K562 (cell line): Measurements from ENCODE around the gene METAP1D. TPM values are rescaled to one million over a fixed set of nuclear protein-coding genes. Genes with fewer than 3 reads are reported as not detected.

ENCODE experiments used
- ATAC-seq: fragments of 200-7000 bp; cut with Tn5 transposase; 3 replicates; pipeline ENCODE4 v1.9.1; 2020; ENCODE audit warnings: moderate library complexity
- BruUV-seq: library from RNA; stranded (reverse); fragments of 400-500 nt; replicated peaks from 2 replicates; lab custom pipeline; 2021; lab: Mats Ljungman, UMichigan
- CTCF ChIA-PET: fragments of 300-600 bp; formaldehyde crosslinking; extraction: SDS; loops from one replicate; lab custom pipeline; 2021; ENCODE audit warnings: low intra/inter-chr PET ratio; lab: Yijun Ruan, JAX
- POLR2A ChIA-PET: fragments of 300-600, 350-650 bp; sonication (Branson Sonifier 250); formaldehyde crosslinking; extraction: SDS; loops from one replicate; lab custom pipeline; 2021; ENCODE audit warnings: antibody characterized with exemption, inconsistent platforms; lab: Yijun Ruan, JAX
- DNase-seq, 4 experiments: peaks; one replicate each; pipeline versions ENCODE4 v3.0.0 to v3.0.0-alpha.2; 2011 to 2018; ENCODE audit warnings: low spot score in 3 of 4, mixed read lengths in 3 of 4; ENCODE audit errors: extremely low read depth in 1 of 4
- FAIRE-seq: peaks from 2 replicates; lab custom pipeline; 2011; peaks lifted over from hg19 to GRCh38; lab: Jason Lieb, UNC
- H2AFZ ChIP-seq: 2 replicates; pipeline ENCODE4 v1.6.0; 2011; ENCODE audit warnings: low read depth, low read length, control low read depth, inconsistent platforms
- H3K27ac ChIP-seq: fragments of 200-600 bp; 3 replicates; pipeline ENCODE4 v1.8.0; 2011; ENCODE audit warnings: low read depth, mild to moderate bottlenecking, control low read depth, inconsistent platforms, low read length, moderate library complexity, mixed read lengths; ENCODE audit errors: extremely low read depth
- H3K27me3 ChIP-seq, 2 experiments: fragments of 300-600 bp in 1 of 2; 2 replicates in 1 of 2; 3 replicates in 1 of 2; pipeline versions ENCODE4 v1.6.0 to v1.8.0; 2011; ENCODE audit warnings: inconsistent platforms in 2 of 2, low read length in 2 of 2, mild to moderate bottlenecking in 1 of 2, mixed read lengths in 1 of 2, moderate library complexity in 1 of 2; ENCODE audit not compliant: control insufficient read depth in 2 of 2, insufficient read depth in 2 of 2
- H3K36me3 ChIP-seq: fragments of 300-600 bp; 3 replicates; pipeline ENCODE4 v1.8.0; 2011; ENCODE audit warnings: mild to moderate bottlenecking, low read length, inconsistent platforms; ENCODE audit not compliant: control insufficient read depth, insufficient read depth
- H3K4me1 ChIP-seq, 2 experiments: fragments of 200-600 bp in 1 of 2; replicated peaks in 1 of 2; 2 replicates in 1 of 2; 3 replicates in 1 of 2; pipeline versions ENCODE4 v1.5.1 to v1.8.0; 2011; ENCODE audit warnings: inconsistent platforms in 2 of 2, low read length in 2 of 2, mild to moderate bottlenecking in 1 of 2, mixed read lengths in 1 of 2, moderate library complexity in 1 of 2; ENCODE audit not compliant: control insufficient read depth in 2 of 2, insufficient read depth in 2 of 2
- H3K4me2 ChIP-seq: 2 replicates; pipeline ENCODE4 v1.6.1; 2011; ENCODE audit warnings: low read length, control low read depth, inconsistent platforms, mixed read lengths; ENCODE audit not compliant: insufficient read depth
- H3K4me3 ChIP-seq: fragments of 200-600 bp; sonication (generic), shearing (Covaris generic); 2 replicates; pipeline ENCODE4 v1.5.1; 2016; ENCODE audit warnings: control low read depth, inconsistent platforms
- H3K79me2 ChIP-seq: fragments of 200-600 bp; 3 replicates; pipeline ENCODE4 v1.8.0; 2011; ENCODE audit warnings: low read length, inconsistent platforms; ENCODE audit not compliant: control insufficient read depth, insufficient read depth
- H3K9ac ChIP-seq, 2 experiments: 2 replicates each; pipeline versions ENCODE4 v1.6.0 to v1.6.1; 2011; ENCODE audit warnings: low read depth in 2 of 2, low read length in 2 of 2, control low read depth in 1 of 2, inconsistent platforms in 1 of 2, mild to moderate bottlenecking in 1 of 2, mixed read lengths in 1 of 2; ENCODE audit not compliant: insufficient read depth in 1 of 2
- H3K9me1 ChIP-seq: one replicate; pipeline ENCODE4 v1.6.0; 2011; ENCODE audit warnings: inconsistent platforms, mild to moderate bottlenecking, low read length, moderate library complexity; ENCODE audit not compliant: control insufficient read depth, insufficient read depth
- H3K9me3 ChIP-seq: replicated peaks from 2 replicates; pipeline ENCODE4 v1.5.1; 2011; ENCODE audit warnings: low read depth, low read length, inconsistent platforms; ENCODE audit not compliant: control insufficient read depth, insufficient read depth
- H4K20me1 ChIP-seq: replicated peaks from 2 replicates; pipeline ENCODE4 v1.6.1; 2011; ENCODE audit warnings: low read length, inconsistent platforms, mixed read lengths; ENCODE audit not compliant: control insufficient read depth, insufficient read depth
- ZBTB33 ChIP-seq: sonication (generic); formaldehyde crosslinking; IDR thresholded peaks from 2 replicates; pipeline ENCODE4 v1.8.1; 2023; ENCODE audit warnings: mild to moderate bottlenecking, missing genetic modification reagents
- ZEB2 ChIP-seq: fragments of 450-650 bp; IDR thresholded peaks from 2 replicates; pipeline ENCODE4 v1.6.1; 2016
- WGBS: fragments of 100-300 bp; shearing (Covaris generic); methylation state at CpG from one replicate; pipeline ENCODE4 v1.1.6; 2016; ENCODE audit warnings: low coverage, mixed read lengths; ENCODE audit not compliant: insufficient coverage; ENCODE audit errors: missing lambda C conversion rate; 5-methylcytosine and 5-hydroxymethylcytosine counted together
- in situ Hi-C: fragments of 300-500 bp; cut with MboI; formaldehyde crosslinking; loops from 4 replicates; pipeline ENCODE4 v1.15.0; 2018; ENCODE audit warnings: inconsistent platforms, mixed read lengths
- intact Hi-C: fragments of 100-400 bp; cut with micrococcal nuclease; formaldehyde crosslinking; loops from 2 replicates; pipeline ENCODE4 v1.14.2; 2022
- polyA plus RNA-seq, 8 experiments: library from polyadenylated mRNA; depleted of rRNA in 4 of 8; stranded (reverse) in 5 of 8; unstranded in 3 of 8; fragments of >200 nt; fragmentation: Nextera tagmentation in 2 of 8; fragmentation: Illumina TruSeq in 1 of 8; extraction: Ambion mirVana in 2 of 8; extraction: Trizol in 1 of 8; gene quantifications; 2 replicates each; pipeline versions ENCODE4 v1.2.1 to v1.2.3, GENCODE V29; 2011 to 2014; ENCODE audit warnings: inconsistent platforms in 1 of 8, missing spikeins in 1 of 8
- total RNA-seq, 7 experiments: library from RNA; depleted of rRNA in 6 of 7; stranded (reverse); fragments of >200 nt in 6 of 7; fragmentation: Illumina TruSeq in 2 of 7; extraction: Trizol in 2 of 7; gene quantifications; 2 replicates each; pipeline versions ENCODE4 v1.2.1 to v1.2.3, GENCODE V29; 2011 to 2021; ENCODE audit warnings: low replicate concordance in 1 of 7

The METAP1D gene
- total and polyA plus RNA-seq, 9 of the 15 experiments (the other 6 are each of a cell fraction or from before 2014, with no cell fraction given) = 8.0 to 23.4 (median 15.7) TPM

DNA sequence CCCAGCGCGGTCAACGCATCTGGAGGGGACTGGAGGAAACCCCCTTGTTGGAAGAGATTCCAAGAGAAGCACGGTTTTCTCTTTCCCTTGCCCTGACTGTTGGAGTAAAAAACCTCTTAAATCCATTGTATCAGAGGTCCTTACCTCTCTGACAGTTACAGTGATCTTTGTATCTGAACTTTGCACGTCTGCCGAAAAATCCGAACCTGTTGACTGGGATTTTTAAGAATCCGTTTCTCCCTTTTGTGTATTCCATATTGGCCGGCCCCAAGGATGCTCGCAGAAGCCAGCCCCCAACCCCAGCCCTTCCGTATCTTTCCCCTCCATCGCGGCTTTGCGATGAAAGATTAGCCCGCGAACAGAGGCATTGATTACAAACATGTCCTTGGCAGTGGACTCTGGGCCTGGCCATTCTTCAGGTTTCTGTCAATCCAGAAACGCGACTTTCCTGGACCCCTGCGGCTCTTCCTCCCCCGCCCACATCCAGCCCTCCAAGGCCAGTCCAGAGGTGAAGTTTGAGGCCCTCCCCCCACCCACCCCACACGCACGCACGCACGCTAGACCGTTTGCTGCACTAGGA, 81.0 kb downstream of the METAP1D start:
- Histone ChIP-seq H3K27ac (no peak overlapping the region), H3K4me1 (peaks cover 4 to 31% of the 10 kb centered on the region in 2 experiments; a peak in 4 of 5 replicates), H3K27me3 (no peaks in the 10 kb centered on the region), H4K20me1 (no peaks in the 10 kb centered on the region), H3K9ac (no peak overlapping the region), H2AFZ (no peak overlapping the region), H3K36me3 (no peaks in the 10 kb centered on the region), H3K9me3 (0 out of 2 replicates have a peak, but pooled peaks cover 3% of the 10 kb centered on the region), H3K4me2 (no peak overlapping the region), H3K4me3 (no peak overlapping the region), H3K9me1 (no peaks in the 10 kb centered on the region), H3K79me2 (peaks cover 3% of the 10 kb centered on the region; the same call in 2 of the 3 replicates)
- in situ Hi-C loops = no loop called here
- DNase-seq (no peak), FAIRE-seq (no peak), ATAC-seq (no peak)
- intact Hi-C loops = no loop called here
- ChIA-PET POLR2A (interaction anchor here (0.7 kb wide), 1 partner anchor 28 kb away, joined by 3 read pairs; no protein-coding TSS in a partner anchor), CTCF (no interaction called here)
- no TSS peak for BruUV-seq
- TF ChIP-seq ZBTB33 (CRISPR knock-in tag) (peak; percentile 85), ZEB2 (no peak)
- WGBS = 94% methylated on average over 17 of the region's 25 CpGs
